A673 (cell line): ENCODE results near the gene LHPP. TPM values are rescaled to one million over a fixed set of nuclear protein-coding genes. Genes with fewer than 3 reads are reported as not detected.

Experiments
- BruUV-seq: library from RNA; stranded (reverse); fragments of 400-500 nt; replicated peaks from 2 replicates; lab custom pipeline; 2021; lab: Mats Ljungman, UMichigan
- CTCF ChIA-PET: fragments of 300-600 bp; sonication (Branson Sonifier 250); formaldehyde crosslinking; loops from one replicate; lab custom pipeline; 2022; ENCODE audit warnings: antibody characterized with exemption; lab: Charles Lee
- POLR2A ChIA-PET: fragments of 300-600 bp; sonication (Branson Sonifier 250); formaldehyde crosslinking; loops from one replicate; lab custom pipeline; 2022; ENCODE audit warnings: antibody characterized with exemption; ENCODE audit not compliant: low non-redundant PET; lab: Charles Lee
- DNase-seq: peaks from one replicate; pipeline ENCODE4 v3.0.0-alpha.2; 2015; ENCODE audit warnings: low spot score
- H3K27ac ChIP-seq: fragments of 200-600 bp; sonication (generic); 2 replicates; pipeline ENCODE4 v1.5.1; 2016; ENCODE audit warnings: mixed run types, low read depth, mild to moderate bottlenecking, mixed read lengths, antibody characterized with exemption, low read length; ENCODE audit not compliant: poor library complexity, severe bottlenecking
- H3K27me3 ChIP-seq: fragments of 200-600 bp; sonication (generic); replicated peaks from 2 replicates; pipeline ENCODE4 v1.6.1; 2017; ENCODE audit warnings: mixed run types, low read depth, mild to moderate bottlenecking, mixed read lengths, antibody characterized with exemption, low read length; ENCODE audit not compliant: insufficient read depth, poor library complexity
- H3K36me3 ChIP-seq: fragments of 200-600 bp; sonication (generic); 2 replicates; pipeline ENCODE4 v1.6.1; 2016; ENCODE audit warnings: mixed run types, mild to moderate bottlenecking, mixed read lengths, antibody characterized with exemption, low read length; ENCODE audit not compliant: insufficient read depth, poor library complexity, severe bottlenecking
- H3K4me1 ChIP-seq: fragments of 200-600 bp; sonication (generic); 2 replicates; pipeline ENCODE4 v1.6.1; 2017; ENCODE audit warnings: mixed run types, mild to moderate bottlenecking, mixed read lengths, antibody characterized with exemption, low read length; ENCODE audit not compliant: insufficient read depth, poor library complexity, severe bottlenecking
- H3K4me3 ChIP-seq: fragments of 200-600 bp; sonication (generic); 2 replicates; pipeline ENCODE4 v1.5.1; 2016; ENCODE audit warnings: low read depth, mixed run types, mild to moderate bottlenecking, mixed read lengths, low read length; ENCODE audit not compliant: poor library complexity, severe bottlenecking
- H3K9me3 ChIP-seq: fragments of 200-600 bp; sonication (generic); 2 replicates; pipeline ENCODE4 v1.6.1; 2016; ENCODE audit warnings: mixed run types, low read depth, mild to moderate bottlenecking, mixed read lengths, antibody characterized with exemption, low read length; ENCODE audit not compliant: poor library complexity, severe bottlenecking
- CTCF ChIP-seq: fragments of 300-800, 200-600 bp; sonication (generic); conservative IDR thresholded peaks from 2 replicates; pipeline ENCODE4 v1.5.1; 2017; ENCODE audit warnings: low read depth, mild to moderate bottlenecking, antibody characterized with exemption, low read length, moderate library complexity, mixed read lengths
- EZH2 ChIP-seq: fragments of 200-600 bp; sonication (generic); IDR thresholded peaks from 2 replicates; pipeline ENCODE4 v1.6.1; 2017; ENCODE audit warnings: borderline replicate concordance, low read depth, mild to moderate bottlenecking, mixed read lengths, antibody characterized with exemption, low read length; ENCODE audit not compliant: poor library complexity, severe bottlenecking
- intact Hi-C: fragments of 100-400 bp; cut with micrococcal nuclease; formaldehyde crosslinking; loops from one replicate; pipeline ENCODE4 v1.10.0; 2022; ENCODE audit not compliant: unreplicated experiment
- total RNA-seq: library from RNA; stranded (reverse); gene quantifications from 2 replicates; pipeline ENCODE4 v1.2.3, GENCODE V29; 2021

LHPP gene
- total RNA-seq, 1 experiment from 2014 or later = 2.3 TPM

- BruUV-seq = no TSS peak
- Histone ChIP-seq H3K4me3 (no peak overlapping the region), H3K27me3 (no peaks in the 10 kb centered on the region), H3K36me3 (no peaks in the 10 kb centered on the region), H3K9me3 (no peaks in the 10 kb centered on the region), H3K4me1 (peaks cover 12% of the 10 kb centered on the region), H3K27ac (no peak overlapping the region)
- no peak for DNase-seq
- ChIA-PET CTCF (no interaction called here), POLR2A (no interaction called here)
- TF ChIP-seq EZH2 = no peak
- TF ChIP-seq CTCF = no peak
- intact Hi-C loops = no loop called here
Observed at GRCh38 chr10:124516746-124517397, 55.2 kb downstream of the LHPP start.

- H3K4me1 ChIP-seq = peaks cover 12% of the 10 kb centered on the region
- H3K4me3 ChIP-seq = no peak overlapping the region
- intact Hi-C loops = no loop called here
- H3K27ac ChIP-seq = no peak overlapping the region
- ChIA-PET CTCF (no interaction called here), POLR2A (no interaction called here)
- no TSS peak for BruUV-seq
- no peaks in the 10 kb centered on the region for H3K27me3 ChIP-seq
- no peaks in the 10 kb centered on the region for H3K9me3 ChIP-seq
- no peak for DNase-seq
- no peaks in the 10 kb centered on the region for H3K36me3 ChIP-seq
- TF ChIP-seq EZH2 (no peak), CTCF (no peak)
Observed at GRCh38 chr10:124517461-124517860, 55.8 kb downstream of the LHPP start.

GRCh38 chr10:124517931-124518330 lies 56.3 kb downstream of the LHPP start:
- H3K27me3 ChIP-seq = no peaks in the 10 kb centered on the region
- ChIA-PET POLR2A (no interaction called here), CTCF (no interaction called here)
- H3K4me1 ChIP-seq = peaks cover 12% of the 10 kb centered on the region
- TF ChIP-seq CTCF (no peak), EZH2 (no peak)
- H3K36me3 ChIP-seq = no peaks in the 10 kb centered on the region
- no peak overlapping the region for H3K27ac ChIP-seq
- no peak for DNase-seq
- intact Hi-C loops = no loop called here
- H3K9me3 ChIP-seq = no peaks in the 10 kb centered on the region
- no peak overlapping the region for H3K4me3 ChIP-seq
- BruUV-seq = no TSS peak
